Measurements from ENCODE around the gene RPP30.

- no peak for TF ChIP-seq CTCF (IDR thresholded peaks at IDR 0.05; ENCODE audit: low read depth, low read length, missing input control)
- no peak for TF ChIP-seq YY1 (IDR thresholded peaks at IDR 0.05)
- TF ChIP-seq RAD21 (IDR thresholded peaks at IDR 0.05), result no peak
- TF ChIP-seq EGR1 (IDR thresholded peaks at IDR 0.05; ENCODE audit: low read depth in 2 of 2), result no peak
- no peak for TF ChIP-seq FOXA1 (IDR thresholded peaks at IDR 0.05)
- TF ChIP-seq MAX (IDR thresholded peaks at IDR 0.05), result no peak
- no peak for TF ChIP-seq HNF4G (IDR thresholded peaks at IDR 0.05)
- TF ChIP-seq TAF1 (conservative IDR thresholded peaks at IDR 0.05), result no peak
Observed at GRCh38 chr10:90937645-90938258, 66.0 kb downstream of the RPP30 start.

Data from liver (tissue), 3 donors.